Brain microvascular endothelial cell (primary cell): Measurements from ENCODE around the gene TAF4B.

ENCODE experiments used
- DNase-seq: peaks from one replicate; pipeline ENCODE4 v3.0.0-alpha.2; 2020
- H3K27ac ChIP-seq: fragments of 250-450 bp; sonication (Bioruptor Pico); 2 replicates; pipeline ENCODE4 v1.5.1; 2020; ENCODE audit warnings: mild to moderate bottlenecking, moderate library complexity
- H3K27me3 ChIP-seq: fragments of 250-450 bp; sonication (Bioruptor Pico); replicated peaks from 2 replicates; pipeline ENCODE4 v1.5.1; 2020; ENCODE audit warnings: mild to moderate bottlenecking
- H3K36me3 ChIP-seq: fragments of 250-450 bp; sonication (Bioruptor Pico); replicated peaks from 2 replicates; pipeline ENCODE4 v1.5.1; 2020; ENCODE audit warnings: mild to moderate bottlenecking
- H3K4me3 ChIP-seq: 2 replicates; pipeline ENCODE4 v1.5.1; 2011; ENCODE audit warnings: low read depth, mild to moderate bottlenecking, control low read depth, low read length, moderate library complexity
- in situ Hi-C: cut with HindIII; loops from 2 replicates; pipeline ENCODE4 v1.10.0; 2017; ENCODE audit warnings: low sequenced_read_pairs, low pct_ligation_motif_present
- TF ChIP-seq, protein P1 (sequence below): IDR thresholded peaks from 2 replicates; pipeline ENCODE4 v1.5.1; 2011; ENCODE audit warnings: low read depth, mild to moderate bottlenecking, moderate library complexity, low read length, control low read depth, inconsistent platforms; ENCODE audit errors: missing control alignments

The TAF4B gene

DNA sequence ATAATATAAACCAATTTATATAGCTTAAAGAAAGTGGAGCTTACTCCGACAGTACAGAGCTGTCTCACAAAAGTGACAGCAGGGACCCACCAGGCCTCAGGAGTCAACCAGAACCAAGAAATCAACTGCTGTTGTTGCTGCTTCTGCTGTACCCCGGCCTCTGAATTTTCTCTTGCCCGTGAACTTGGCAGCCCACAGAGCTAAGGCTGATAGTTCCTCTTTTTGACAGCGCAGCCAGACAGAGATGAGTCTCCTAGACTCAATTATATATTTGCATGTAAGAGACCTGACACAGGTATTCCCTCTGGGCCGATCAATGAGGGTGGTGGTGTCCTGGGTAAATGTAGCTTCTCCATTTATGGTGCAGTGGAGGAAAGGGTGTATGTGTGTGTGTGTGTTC lies 212.7 kb downstream of the TAF4B start:
- H3K4me3 ChIP-seq, result no peak overlapping the region
- H3K27me3 ChIP-seq, result no peaks in the 10 kb centered on the region
- TF ChIP-seq, protein P1, sequence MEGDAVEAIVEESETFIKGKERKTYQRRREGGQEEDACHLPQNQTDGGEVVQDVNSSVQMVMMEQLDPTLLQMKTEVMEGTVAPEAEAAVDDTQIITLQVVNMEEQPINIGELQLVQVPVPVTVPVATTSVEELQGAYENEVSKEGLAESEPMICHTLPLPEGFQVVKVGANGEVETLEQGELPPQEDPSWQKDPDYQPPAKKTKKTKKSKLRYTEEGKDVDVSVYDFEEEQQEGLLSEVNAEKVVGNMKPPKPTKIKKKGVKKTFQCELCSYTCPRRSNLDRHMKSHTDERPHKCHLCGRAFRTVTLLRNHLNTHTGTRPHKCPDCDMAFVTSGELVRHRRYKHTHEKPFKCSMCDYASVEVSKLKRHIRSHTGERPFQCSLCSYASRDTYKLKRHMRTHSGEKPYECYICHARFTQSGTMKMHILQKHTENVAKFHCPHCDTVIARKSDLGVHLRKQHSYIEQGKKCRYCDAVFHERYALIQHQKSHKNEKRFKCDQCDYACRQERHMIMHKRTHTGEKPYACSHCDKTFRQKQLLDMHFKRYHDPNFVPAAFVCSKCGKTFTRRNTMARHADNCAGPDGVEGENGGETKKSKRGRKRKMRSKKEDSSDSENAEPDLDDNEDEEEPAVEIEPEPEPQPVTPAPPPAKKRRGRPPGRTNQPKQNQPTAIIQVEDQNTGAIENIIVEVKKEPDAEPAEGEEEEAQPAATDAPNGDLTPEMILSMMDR, result no peak
- no peak overlapping the region for H3K27ac ChIP-seq
- H3K36me3 ChIP-seq, result no peaks in the 10 kb centered on the region
- in situ Hi-C loops, result no loop called here
- DNase-seq, result no peak

- TF ChIP-seq, protein P1, result no peak
- Histone ChIP-seq H3K4me3 (no peak overlapping the region), H3K36me3 (no peaks in the 10 kb centered on the region), H3K27ac (no peak overlapping the region), H3K27me3 (no peaks in the 10 kb centered on the region)
- in situ Hi-C loops, result no loop called here
- DNase-seq, result no peak
Measured at GRCh38 chr18:26439537-26439936, 213.3 kb downstream of the TAF4B start.

GRCh38 chr18:26440644-26441043 lies 214.4 kb downstream of the TAF4B start:
- DNase-seq, result no peak
- Histone ChIP-seq H3K36me3 (no peaks in the 10 kb centered on the region), H3K27ac (no peak overlapping the region), H3K27me3 (no peaks in the 10 kb centered on the region), H3K4me3 (no peak overlapping the region)
- in situ Hi-C loops, result no loop called here
- TF ChIP-seq, protein P1, result no peak
